ENCODE results near the gene ZNF783.

DNA sequence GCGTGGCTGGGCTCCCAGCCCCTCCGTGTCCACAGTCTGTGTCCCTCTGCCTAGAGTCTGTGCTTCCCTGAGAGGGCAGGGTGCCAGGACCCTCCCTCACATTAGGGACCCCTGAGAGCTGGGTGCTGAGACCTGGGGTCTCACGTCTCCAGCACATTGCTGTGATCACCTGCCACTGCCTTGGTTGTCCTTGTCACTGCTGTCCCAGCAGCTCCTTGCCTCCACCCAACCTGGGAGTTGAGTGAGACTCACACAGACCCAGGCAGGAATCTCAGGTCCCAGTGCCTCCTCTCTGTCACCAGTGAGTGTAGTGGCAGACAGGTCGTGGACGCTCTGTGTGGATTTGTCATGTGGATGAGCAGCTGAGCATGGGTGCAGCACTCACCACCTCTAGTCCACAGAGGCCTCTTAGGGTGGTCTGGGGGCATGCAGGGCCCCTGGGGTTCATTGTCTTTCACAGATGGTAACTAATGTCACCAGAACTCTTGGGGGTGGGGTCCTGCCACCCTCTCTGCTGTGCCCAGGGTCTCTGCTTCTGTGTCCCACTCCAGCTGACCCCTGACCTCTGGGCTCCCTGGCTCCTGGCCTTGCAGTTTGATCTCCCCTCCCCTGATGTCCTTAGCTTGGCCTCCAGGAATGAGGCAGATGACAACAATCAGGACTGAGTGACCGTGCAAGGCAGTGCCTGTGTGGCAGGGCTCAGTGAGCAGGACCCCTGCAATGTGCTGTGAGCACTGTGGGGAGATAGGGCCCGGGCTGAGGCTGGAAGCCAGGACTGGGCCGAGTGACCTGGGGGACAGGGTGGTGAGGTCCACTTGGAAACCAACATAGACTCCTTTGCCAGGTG lies 18.9 kb downstream of the ZNF783 start:
- TF ChIP-seq, protein P1, sequence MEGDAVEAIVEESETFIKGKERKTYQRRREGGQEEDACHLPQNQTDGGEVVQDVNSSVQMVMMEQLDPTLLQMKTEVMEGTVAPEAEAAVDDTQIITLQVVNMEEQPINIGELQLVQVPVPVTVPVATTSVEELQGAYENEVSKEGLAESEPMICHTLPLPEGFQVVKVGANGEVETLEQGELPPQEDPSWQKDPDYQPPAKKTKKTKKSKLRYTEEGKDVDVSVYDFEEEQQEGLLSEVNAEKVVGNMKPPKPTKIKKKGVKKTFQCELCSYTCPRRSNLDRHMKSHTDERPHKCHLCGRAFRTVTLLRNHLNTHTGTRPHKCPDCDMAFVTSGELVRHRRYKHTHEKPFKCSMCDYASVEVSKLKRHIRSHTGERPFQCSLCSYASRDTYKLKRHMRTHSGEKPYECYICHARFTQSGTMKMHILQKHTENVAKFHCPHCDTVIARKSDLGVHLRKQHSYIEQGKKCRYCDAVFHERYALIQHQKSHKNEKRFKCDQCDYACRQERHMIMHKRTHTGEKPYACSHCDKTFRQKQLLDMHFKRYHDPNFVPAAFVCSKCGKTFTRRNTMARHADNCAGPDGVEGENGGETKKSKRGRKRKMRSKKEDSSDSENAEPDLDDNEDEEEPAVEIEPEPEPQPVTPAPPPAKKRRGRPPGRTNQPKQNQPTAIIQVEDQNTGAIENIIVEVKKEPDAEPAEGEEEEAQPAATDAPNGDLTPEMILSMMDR (IDR thresholded peaks at IDR 0.05 in 8 of 11, conservative IDR thresholded peaks at IDR 0.05 in 3 of 11), result no peak
- no peak for TF ChIP-seq POLR2A (IDR thresholded peaks at IDR 0.05)

Measured in spleen (tissue), 7 donors.